IMR-90 (cell line): ENCODE measurements around the gene TANK.

Source experiments
- BHLHE40 ChIP-seq: fragments of 150-350 bp; IDR thresholded peaks from 2 replicates; pipeline ENCODE4 v1.6.1; 2016; ENCODE audit warnings: mild to moderate bottlenecking, low read depth, low read length
- MAFK ChIP-seq: IDR thresholded peaks from 2 replicates; pipeline ENCODE4 v1.6.1; 2012; ENCODE audit warnings: low read depth, low read length, improper control_type of control experiment

DNA sequence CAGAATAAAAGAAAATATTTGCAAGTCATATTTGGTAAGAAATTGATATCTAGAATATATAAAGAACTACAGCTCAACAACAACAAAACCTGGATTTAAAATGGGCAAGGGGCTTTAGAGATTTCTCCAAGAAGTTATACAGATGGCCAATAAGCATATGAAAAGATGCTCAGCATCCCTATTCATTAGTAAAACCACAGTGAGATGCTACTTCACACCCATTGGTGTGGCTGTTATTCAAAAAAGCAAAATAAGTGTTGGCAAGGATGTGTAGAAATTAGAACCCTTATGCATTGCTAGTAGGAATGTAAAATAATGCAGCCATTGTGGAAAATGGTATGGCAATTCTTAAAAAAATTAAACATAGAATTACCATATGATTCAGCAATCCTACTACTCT lies 29.8 kb downstream of the TANK start:
- TF ChIP-seq MAFK (no peak), BHLHE40 (no peak)
